Melanocyte of skin (primary cell): ENCODE measurements around the gene FNIP1. TPM values are rescaled to one million over a fixed set of nuclear protein-coding genes. Genes with fewer than 3 reads are reported as not detected.

Source experiments
- total RNA-seq, 2 donors: library from RNA; depleted of rRNA; stranded (reverse); fragments of >200 nt; gene quantifications; 2 replicates each; pipeline ENCODE4 v1.2.3, GENCODE V29; 2012

Gene FNIP1
- total RNA-seq = 10 to 100 TPM; 45.3 to 63.7 TPM

GRCh38 chr5:131796793-131797693 is at the start of gene FNIP1:
Gene FNIP1, minus strand, starts transcription at chr5:131797017. Its CDS starts 96 bp downstream, at chr5:131796921.

DNA sequence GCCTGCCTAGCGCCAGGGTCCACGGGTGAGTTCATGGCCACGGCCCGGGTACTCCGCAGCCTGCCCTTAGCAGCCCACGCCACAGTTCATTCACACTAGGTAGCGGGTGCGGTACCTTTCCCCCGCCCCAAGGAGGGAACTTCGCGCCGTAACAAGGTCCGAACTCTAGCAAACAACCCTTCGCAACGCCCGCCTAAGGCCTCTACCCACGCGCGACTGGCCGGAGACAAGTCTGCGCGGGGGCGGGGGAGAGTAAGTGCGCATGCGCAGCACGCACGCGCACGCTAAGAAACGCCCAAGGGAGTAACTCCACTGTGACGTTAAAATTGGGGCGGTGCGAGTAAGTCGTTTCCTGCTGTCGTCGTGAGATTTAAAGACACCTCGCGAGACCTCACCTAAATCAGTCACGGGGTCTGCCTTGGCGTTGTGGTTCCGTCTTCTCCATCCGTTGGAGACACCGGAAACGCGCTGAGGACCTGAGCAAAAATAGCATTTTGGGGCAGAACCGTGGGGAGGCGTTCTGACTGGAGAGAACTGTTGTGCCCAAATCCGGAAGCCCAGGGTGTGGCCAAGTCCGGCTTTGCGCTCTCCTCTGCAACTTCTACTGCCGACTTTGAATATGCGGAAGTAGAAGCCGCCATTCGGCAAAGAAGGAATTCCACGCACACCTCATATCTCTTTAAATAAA is 161.7 kb downstream of the FNIP1 start, which contains the start of gene RAPGEF6:
TSS of gene RAPGEF6 (minus strand) at position 234 of the 688 bp plus-strand sequence. CDS start at position 35, 199 bp downstream.

Other genes with a start within 250 kb of the FNIP1 start
- gene RAPGEF6, start 161.8 kb downstream of the FNIP1 start, total RNA-seq = 10 to 100 TPM; 11.7 to 15.3 TPM
- gene MEIKIN, start 148.6 kb upstream of the FNIP1 start, total RNA-seq = not detected
- gene ACSL6, start 214.6 kb upstream of the FNIP1 start, total RNA-seq = 1 to 10 TPM in 1 of 2 donors, under 1 TPM in 1; under 0.01 to 1.0 TPM